SK-N-SH (cell line): ENCODE data around the gene IPO4.

Experiments used
- CHD2 ChIP-seq: fragments of 150-350 bp; IDR thresholded peaks from 2 replicates; pipeline ENCODE4 v1.6.1; 2018; ENCODE audit warnings: low read length; ENCODE audit not compliant: partially characterized antibody
- EP300 ChIP-seq, 2 experiments: IDR thresholded peaks; 2 replicates each; pipeline versions ENCODE4 v1.4.0 to v1.6.1; 2012; ENCODE audit warnings: borderline replicate concordance in 1 of 2, low read depth in 1 of 2, low read length in 1 of 2
- POLR2AphosphoS5 ChIP-seq: IDR thresholded peaks from 2 replicates; pipeline ENCODE4 v1.6.1; 2012; ENCODE audit warnings: low read depth, low read length
- RXRA ChIP-seq: IDR thresholded peaks from 2 replicates; pipeline ENCODE4 v1.4.0; 2012; ENCODE audit warnings: low read depth, mild to moderate bottlenecking, borderline replicate concordance
- YY1 ChIP-seq: IDR thresholded peaks from 2 replicates; pipeline ENCODE4 v1.4.0; 2012; ENCODE audit warnings: low read depth, mild to moderate bottlenecking
- TF ChIP-seq, protein P1 (sequence below): fragments of 200-600 bp; sonication (generic); IDR thresholded peaks from 2 replicates; pipeline ENCODE4 v1.6.1; 2017; ENCODE audit warnings: antibody characterized with exemption, mild to moderate bottlenecking, moderate library complexity
- TF ChIP-seq, protein P2 (sequence below): IDR thresholded peaks from 2 replicates; pipeline ENCODE4 v1.4.0; 2012; ENCODE audit warnings: low read depth

GRCh38 chr14:24189460-24189859 lies 844 bp upstream of the IPO4 start:
- TF ChIP-seq, protein P1, sequence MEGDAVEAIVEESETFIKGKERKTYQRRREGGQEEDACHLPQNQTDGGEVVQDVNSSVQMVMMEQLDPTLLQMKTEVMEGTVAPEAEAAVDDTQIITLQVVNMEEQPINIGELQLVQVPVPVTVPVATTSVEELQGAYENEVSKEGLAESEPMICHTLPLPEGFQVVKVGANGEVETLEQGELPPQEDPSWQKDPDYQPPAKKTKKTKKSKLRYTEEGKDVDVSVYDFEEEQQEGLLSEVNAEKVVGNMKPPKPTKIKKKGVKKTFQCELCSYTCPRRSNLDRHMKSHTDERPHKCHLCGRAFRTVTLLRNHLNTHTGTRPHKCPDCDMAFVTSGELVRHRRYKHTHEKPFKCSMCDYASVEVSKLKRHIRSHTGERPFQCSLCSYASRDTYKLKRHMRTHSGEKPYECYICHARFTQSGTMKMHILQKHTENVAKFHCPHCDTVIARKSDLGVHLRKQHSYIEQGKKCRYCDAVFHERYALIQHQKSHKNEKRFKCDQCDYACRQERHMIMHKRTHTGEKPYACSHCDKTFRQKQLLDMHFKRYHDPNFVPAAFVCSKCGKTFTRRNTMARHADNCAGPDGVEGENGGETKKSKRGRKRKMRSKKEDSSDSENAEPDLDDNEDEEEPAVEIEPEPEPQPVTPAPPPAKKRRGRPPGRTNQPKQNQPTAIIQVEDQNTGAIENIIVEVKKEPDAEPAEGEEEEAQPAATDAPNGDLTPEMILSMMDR = no peak
- TF ChIP-seq YY1 (no peak), RXRA (no peak), EP300 (IDR thresholded peaks at IDR 0.05; ENCODE audit: borderline replicate concordance in 1 of 2, low read depth in 1 of 2, low read length in 1 of 2) (no peak), CHD2 (no peak), POLR2AphosphoS5 (no peak)
- TF ChIP-seq, protein P2, sequence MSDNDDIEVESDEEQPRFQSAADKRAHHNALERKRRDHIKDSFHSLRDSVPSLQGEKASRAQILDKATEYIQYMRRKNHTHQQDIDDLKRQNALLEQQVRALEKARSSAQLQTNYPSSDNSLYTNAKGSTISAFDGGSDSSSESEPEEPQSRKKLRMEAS = no peak
